Measurements from ENCODE around the gene GIPC2. TPM values are rescaled to one million over a fixed set of nuclear protein-coding genes. Genes with fewer than 3 reads are reported as not detected.
"Not testable (repeated sequence)": the region's sequence is repeated elsewhere in the genome, so short reads cannot be mapped to it uniquely, and the experiment has no call there.

GIPC2 gene
- polyA plus RNA-seq, 12 donors: 1.0 to 9.8 (median 1.6) TPM; not detected in 1

DNA sequence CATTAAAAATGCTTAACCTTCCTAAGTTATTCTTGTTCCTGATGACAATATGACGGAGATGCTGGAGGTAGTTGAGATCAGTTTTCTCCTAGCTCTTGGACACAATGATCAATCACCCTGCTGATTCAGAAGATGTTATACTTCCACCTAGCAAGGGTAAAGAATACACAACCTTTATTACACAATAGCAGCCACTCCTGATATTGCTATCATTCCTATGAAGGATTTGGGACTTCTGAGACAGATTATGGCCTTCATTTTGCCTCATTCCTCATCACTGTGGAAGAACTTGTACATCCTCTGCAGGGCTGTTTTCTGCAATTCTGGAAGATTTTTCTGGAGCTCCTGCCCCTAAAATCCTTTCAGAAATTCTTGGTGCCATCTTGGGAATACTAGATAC, 47.8 kb downstream of the GIPC2 start:
- DNase-seq: no peak

DNA sequence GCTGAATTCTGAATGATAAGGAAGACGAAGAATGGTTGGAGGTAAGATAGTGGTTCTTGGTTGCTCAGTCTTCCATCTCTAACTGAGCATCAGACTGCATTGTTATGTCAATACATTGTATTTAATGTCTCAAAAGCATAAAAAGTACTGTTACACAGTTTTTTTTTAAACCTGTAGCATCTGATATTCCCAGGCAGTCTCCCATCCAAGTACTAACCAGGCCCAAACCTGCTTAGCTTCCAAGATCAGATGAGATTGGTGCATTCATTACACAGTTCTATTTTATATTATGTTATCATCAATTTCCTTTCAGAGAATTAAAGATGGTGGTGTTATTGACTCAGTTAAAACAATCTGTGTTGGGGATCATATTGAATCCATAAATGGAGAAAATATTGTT, 48.9 kb downstream of the GIPC2 start:
- DNase-seq: no peak

DNA sequence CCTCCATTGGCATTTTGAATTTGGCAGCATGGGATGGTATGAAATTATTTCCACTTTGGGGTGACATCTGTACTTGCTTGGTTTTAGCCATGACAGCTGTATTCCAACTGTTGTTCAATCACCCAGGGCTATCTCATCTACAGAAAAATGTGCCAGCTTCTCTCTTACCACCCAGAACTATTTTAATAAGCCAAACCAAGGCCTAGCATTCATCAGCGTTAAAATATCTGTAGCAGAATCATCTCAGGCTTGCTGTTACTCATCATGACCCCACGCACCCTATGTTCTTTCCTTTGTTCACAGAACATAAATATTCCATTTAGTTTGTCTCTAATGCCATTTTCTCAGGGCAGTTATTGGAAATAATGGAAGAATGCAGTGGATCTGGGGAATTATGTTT, 49.8 kb downstream of the GIPC2 start:
- no peak for DNase-seq

DNA sequence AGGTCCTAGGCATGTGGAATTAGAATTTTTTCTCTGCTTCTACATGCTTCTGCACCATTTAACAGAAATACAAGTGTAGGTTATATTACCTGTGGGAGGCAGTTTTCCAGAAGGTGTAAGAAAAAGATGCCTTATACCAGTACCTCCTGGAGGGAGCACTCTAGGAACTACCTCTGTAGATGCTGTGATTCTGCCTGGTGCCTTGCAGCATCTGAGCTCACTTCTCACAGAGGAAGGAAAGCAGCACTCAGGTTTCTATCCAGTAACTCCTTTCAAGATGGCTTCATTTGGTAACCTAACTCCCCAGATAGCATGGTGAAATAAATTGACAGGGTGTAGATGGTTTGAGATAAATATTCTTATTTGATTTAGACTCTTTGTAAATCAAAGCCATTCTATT, 50.3 kb downstream of the GIPC2 start:
- no peak for DNase-seq

DNA sequence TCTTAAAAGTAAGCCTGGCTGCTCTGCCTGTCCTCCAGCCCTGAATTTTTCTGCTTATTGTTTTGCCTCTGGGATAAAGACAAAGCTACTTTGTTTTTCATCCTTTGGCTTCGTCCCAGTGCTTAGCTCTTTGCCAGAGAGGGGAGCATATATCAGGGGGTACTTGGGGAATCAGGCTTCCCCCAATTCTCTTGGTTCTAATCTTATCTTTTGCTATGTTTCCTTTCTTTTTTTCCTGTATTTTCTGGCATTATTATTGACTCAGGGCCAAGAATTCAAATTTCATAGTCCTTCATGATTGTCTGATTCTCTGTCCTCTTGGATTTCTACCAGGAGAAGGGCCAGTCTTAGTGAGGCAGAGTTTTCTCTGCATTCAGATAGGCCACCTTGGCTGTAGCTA, 51.2 kb downstream of the GIPC2 start:
- no peak for DNase-seq

DNA sequence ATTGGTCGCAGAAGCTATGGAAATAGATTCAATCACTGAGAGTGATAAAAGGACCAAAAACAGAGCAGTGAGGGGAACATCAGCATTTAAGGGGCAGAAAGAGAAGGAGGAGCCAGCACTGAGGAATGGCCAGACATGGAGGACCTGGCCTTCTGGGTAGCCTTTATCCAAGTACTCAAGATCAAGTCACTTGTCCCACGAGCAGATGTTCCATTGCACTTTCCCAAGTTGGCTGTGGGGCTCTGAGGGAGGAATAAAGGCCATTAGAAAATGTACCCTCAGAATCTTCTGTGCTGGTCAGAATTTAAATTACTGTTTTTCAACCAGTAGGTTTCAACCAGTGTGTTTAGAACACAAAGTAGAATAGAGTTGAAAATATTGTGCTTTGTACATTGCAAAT, 55.3 kb downstream of the GIPC2 start:
- no peak for DNase-seq

DNA sequence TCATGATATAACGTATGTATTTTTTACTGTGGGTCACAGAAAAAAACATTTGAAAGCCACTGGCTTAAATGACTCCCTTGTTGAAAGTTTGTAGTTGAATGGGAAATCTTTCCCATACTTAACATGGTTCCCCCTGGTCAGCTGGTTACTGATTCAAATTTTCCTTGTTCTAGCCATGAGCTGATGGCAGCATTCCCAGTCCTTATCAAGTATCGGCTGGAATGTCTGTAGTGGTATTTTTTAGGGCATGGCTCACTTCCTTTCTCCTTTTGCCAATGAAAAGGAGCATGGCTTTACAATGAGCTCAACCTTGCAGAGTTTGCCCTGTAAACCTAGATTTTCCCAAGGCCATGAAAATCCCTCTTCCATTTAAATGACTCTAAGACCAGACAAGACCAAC, 55.7 kb downstream of the GIPC2 start:
- DNase-seq: no peak

DNA sequence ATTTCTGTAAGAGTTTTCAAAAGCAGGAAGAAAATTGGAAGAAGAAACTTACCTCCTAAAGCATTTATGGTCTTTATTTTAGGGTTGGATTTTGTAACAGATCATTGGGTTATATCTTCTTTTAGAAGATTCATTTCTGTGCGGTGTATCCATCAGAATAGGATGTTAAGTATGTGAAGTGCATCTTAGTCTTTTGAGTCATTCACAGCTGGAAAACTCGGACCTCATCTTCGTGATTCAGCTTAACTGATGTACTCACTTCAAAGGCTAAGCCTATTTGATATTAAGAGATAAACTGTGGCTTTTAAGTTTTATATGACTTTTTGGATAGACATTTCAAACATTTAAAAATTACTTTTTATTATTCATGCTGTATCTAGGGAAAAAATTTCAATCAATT, 56.3 kb downstream of the GIPC2 start:
- DNase-seq: no peak

DNA sequence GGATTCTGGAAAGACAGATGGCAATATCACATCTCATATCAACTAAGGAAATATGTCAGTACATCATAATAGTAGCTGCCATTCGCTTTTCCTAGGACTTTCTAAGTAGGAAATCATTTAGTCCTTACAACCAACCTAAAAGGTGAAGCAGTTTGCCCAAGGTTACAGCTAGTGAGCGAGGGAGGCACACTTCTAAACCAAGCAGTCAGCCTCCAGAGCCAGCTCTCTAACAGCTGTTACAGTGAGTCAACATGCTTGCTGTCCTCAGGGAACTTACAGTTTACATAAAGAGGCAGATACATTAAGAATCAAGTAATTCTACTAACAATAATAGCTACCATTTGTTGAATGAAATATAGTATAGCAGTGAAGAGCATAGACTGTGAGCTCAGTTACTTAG, 57.1 kb downstream of the GIPC2 start:
- no peak for DNase-seq

DNA sequence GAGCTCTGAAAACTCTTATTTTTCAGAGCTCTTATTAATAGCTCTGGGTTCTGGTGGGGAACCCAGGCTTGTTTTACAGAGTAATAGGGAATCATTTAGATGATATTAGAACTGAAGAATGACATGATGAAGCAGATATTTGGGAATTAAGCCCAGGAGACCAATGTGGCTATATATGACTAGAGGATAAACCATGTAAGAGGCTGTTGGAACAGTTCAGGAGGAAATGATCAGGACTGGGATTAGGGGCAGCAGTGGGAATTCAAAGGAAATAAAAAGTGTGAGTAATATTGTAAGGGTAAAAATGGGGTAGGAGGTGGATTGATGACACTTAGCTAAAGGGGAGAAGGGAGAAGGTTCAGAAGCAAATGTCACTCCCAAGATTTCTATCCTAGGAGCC, 58.6 kb downstream of the GIPC2 start:
- DNase-seq: no peak

DNA sequence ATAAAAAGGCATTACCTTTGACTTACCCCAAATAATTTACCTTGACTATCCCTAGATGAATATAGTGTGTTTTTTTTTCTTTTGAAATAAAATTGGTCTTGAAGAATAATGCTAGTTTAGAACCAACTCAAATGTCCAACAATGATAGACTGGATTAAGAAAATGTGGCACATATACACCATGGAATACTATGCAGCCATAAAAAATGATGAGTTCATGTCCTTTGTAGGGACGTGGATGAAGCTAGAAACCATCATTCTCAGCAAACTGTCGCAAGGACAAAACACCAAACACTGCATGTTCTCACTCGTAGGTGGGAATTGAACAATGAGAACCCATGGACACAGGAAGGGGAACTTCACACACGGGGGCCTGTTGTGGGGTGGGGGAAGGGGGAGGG, 63.9 kb downstream of the GIPC2 start:
- not testable (repeated sequence) for DNase-seq

DNA sequence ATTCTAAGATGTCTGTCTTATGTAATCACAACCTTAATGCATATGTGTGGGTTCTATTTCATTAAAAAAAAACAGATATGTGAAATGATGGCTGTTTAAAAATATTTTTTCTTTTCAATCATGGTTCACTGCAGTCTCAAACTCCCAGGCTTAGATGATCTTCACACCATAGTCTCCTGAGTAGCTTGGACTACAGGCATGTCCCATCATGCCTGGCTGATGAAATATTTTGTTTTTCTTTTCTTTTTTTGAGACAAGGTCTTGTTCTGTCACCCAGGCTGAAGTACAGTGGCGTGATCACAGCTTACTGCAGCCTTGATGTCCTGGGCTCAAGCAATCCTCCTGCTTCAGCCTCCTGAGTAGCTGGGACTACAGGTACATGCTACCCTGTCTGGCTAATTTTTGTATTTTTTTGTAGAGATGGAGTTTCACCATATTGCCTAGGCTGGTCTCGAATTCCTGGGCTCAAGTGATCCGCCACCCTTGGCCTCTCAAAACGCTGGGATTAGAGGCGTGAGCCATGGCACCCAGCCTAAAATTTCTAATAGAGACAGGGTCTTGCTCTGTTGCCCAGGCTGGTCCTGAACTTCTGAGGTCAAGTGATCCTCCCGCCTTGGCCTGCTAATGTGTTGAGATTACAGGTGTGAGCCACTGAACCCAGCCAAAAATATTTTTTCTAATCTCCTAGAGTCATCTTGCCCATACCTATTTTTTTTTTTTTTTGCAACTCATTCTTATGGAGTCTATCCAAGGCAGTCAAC, 67.6 kb downstream of the GIPC2 start:
- DNase-seq: no peak

DNA sequence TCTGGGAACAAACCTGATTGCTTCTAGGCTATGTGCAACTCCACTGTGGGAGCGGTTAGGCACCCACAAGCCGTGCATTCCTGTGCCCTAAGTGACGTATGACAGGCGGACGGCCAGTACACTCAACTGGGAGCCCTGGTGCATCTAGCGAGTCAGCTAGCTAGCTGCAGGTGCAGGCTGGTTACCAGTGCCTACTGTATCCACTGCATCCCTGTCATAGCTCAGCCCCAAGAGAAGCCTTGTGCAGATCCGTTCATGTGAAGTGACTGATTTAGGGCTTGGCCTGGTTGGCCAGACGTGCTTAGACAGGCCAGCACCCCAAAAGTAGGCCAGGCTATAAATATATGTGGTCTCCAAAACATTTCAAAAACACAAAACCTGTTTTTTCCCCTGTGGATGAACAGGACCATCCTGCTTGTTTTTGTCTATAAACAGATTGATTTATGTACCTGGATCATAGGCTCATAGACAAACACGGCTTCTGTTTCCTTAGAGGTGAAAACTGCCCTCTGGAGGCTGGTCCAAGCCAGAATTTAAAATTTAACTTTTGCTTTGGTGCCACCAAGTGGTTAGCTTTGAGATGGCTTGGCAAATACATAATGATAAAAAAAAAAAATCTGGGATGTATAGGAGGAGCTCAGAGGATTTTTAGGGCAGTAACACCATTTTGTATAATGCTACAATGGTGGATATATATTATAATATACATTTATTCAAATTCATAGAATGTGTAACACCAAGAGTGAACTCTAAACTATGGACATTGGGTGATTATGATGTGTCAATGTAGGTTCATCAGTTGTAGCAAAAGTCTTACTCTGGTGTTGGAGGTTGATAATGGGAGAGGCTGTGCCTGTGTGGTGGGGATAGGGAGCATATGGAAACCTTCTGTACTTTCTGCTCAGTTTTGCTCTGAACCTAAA, 68.5 kb downstream of the GIPC2 start:
- DNase-seq: peak; percentile 83

DNA sequence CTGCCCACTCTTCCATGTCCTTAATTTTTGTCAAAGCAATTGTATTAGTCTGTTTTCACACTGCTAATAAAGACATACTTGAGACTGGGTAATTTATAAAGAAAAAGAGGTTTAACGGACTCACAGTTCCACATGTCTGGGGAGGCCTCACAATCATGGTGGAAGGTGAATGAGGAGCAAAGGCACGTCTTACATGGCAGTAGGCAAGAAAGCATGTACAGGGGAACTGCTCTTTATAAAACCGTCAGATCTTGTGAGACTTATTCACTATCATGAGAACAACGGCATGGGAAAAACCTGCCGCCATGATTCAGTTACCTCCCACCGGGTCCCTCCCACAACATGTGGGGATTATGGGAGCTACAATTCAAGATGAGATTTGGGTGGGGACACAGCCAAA, 74.7 kb downstream of the GIPC2 start:
- DNase-seq: not testable (repeated sequence)

DNA sequence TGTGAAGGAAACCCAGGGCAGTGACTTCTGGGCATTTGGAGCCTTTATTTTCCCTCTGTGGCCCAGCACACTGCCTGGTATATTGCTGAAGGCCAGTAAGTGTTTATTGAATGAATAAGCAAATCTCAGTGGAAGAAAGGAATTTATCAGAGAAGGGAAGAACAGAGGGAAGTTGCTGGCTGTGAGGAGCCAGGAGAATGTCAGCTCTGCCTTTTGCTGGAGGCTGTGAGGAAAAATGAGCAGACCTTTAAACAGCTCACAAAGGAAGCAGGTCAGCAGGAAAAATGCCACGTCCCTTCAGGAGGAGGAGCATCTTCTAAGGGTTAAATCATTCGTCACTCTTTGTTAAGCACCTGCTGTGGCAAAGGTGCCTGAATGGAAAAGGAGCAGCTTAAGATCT, 75.9 kb downstream of the GIPC2 start:
- DNase-seq: no peak

DNA sequence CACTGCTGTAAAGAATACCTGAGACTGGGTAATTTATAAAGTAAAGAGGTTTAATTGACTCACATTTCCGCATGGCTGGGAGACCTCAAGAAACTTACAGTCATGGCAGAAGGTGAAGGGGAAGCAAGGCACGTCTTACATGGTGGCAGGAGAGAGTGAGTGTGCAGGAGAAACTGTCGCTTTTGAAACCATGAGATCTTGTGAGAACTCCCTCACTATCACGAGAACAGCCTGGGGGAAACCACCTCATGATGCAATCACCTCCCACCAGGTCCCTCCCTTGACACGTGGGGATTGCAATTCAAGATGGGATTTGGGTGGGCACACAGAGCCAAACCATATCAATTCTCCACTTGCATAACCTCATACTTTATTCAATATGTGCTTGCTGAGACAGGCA, 76.6 kb downstream of the GIPC2 start:
- no peak for DNase-seq

DNA sequence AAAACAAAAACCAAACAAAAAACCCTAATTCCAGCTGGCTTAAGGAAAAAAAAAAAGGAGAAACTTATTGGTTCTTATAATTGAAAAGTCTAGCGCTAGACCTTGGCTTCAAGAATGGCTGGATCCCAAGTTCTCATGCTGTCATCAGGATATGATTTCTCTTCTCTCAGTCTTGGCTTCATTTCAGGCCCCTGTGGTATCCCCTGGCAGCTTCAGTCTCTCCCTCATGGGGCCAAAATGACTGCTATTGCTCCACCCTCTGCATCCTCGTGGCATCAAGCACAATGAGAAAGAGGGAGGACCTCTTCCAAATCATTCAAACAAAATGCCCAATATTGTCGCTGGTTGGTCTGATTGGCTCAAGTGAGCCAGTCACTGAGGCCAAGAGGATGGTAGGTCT, 80.7 kb downstream of the GIPC2 start:
- no peak for DNase-seq

DNA sequence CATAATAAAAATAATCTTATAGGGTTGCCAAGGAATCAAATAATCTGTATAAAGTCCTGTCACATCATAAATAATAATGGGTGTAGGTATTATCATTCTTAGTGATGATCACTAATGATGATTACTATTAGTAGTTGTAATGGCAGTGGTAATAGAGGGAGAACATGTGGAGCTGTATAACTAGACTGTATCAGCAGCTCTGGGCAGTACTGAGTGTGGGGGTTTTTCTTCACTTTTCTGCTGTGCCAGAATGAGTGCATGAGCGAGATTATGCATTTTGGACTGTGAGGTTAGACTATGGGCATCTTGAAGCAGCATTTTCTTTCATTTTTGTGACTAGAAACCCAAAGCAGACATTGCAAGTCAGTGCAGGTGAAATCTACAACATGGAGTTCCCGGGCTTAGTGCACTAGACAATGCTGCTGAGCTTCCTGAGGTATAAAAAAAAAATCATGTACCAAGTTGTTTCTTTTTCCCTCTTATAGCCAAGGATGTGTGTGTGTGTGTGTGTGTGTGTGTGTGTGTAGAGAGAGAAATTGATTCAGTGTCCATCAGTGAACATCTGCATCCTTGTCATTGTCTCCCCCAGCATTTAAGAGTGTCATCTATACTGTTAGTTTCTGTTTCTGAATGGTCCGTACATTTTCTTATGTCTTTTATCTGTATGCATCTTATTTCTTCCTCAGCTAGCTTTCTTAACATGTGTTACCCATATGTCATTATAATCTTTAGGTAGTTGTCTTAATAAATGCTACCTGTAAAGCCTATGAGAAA, 86.6 kb downstream of the GIPC2 start:
- DNase-seq: no peak

DNA sequence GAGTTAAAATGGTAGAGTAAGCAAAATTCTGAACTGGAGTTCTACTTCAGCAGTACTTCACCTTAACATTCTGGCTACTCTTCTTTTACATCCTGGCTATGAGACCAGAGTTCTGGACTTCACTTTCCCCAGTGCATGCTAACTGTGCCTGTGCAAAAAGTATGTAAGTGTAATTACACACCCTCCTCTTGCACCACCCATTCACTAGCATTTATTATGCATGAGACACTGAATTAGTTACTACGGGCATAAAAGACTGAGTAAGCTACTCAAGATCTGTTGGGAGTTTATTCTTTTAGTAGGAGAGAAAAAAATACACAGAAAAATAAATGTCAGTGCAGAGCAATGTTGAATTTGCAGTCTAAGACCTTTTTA, 87.2 kb downstream of the GIPC2 start:
- DNase-seq: no peak

DNA sequence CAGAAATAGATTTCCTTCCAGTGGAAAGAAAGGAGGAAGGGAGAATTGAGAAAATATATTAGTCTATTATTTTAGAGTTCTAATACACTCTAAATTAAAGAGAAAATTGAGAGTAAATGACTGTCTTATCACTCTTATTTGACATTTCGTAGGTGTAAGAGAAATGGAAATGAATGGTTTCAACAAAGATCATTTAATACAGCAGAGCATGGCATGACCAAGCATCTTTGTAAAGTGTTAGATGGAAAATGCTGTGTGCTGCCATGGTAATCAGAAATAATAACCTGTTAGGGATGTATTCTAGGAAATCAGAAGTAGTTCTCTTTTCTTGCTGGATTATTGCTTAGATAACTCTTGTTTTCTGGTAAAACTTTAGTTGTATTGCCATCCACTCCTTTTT, 90.9 kb downstream of the GIPC2 start:
- no peak for DNase-seq

DNA sequence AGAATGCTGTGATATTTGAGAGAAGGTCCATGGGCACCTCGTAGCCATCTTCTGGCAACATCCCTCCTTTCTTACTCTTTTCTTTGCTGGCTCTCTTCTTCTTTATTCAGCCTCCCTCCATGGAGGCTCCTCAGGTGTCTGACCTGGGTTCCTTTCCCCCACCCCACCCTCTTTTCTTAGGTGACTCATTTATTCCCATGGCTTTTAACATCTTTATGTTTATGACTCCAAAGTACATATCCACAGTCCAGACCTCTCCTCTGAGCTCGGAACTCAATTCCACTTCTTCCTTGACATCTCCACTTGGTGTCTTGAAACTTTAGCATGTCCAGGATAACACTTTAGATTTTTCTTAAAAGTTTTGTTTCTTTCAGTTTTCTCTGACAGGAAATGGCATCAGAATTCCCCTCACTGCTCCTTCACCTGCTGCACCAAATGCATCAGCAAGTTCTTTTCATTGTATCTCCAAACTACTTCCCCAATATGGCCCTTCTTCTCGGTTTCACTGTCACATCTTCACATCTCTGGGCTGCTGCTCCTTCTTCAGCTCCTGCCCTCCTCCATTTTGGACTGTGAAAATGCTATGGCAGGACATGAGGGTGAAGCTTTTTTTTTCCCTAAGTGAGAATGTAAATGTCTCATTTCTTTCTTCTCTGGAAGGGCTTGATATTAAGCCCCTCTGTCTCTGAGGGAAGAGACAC, 95.9 kb downstream of the GIPC2 start:
- DNase-seq: no peak

DNA sequence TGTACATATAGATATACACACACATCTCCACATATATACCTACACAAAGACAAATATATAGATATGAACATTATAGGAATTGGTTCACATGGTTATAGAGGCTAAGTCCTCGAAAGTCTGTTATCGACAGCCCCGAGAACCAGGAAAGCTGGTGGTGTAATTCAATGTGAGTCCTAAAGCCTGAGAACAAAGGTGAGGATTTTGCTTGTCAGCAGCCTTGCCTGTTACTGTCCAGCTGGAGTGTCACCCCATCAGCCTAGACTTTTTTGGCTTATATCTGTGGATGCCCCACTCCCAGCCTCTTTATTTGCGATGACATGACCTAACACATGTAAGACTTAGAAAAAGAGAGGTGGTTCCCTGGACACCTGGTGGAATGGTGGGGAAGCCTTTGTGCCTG, 97.0 kb downstream of the GIPC2 start:
- DNase-seq: no peak
